Memory B cell (primary cell): ENCODE data around the gene CKAP2L.

ENCODE experiments used
- ATAC-seq: fragments of 150-1000 bp; cut with Tn5 transposase; 2 replicates; pipeline ENCODE4 v1.10.0; 2021; ENCODE audit warnings: low read depth, mild to moderate bottlenecking, moderate library complexity
- DNase-seq, 2 donors: peaks; one replicate each; pipeline ENCODE4 v3.0.0; 2022; ENCODE audit warnings: low spot score in 2 of 2
- H3K27ac Mint-ChIP-seq: one replicate; pipeline ENCODE4 v1.8.0; 2022; ENCODE audit warnings: mild to moderate bottlenecking, moderate library complexity, mixed read lengths
- H3K27me3 Mint-ChIP-seq: one replicate; pipeline ENCODE4 v1.8.0; 2022; ENCODE audit warnings: mixed read lengths
- H3K36me3 Mint-ChIP-seq: one replicate; pipeline ENCODE4 v1.8.0; 2022; ENCODE audit warnings: mild to moderate bottlenecking, mixed read lengths
- H3K4me1 Mint-ChIP-seq: one replicate; pipeline ENCODE4 v1.8.0; 2022; ENCODE audit warnings: mixed read lengths
- H3K4me3 Mint-ChIP-seq: one replicate; pipeline ENCODE4 v1.8.0; 2022; ENCODE audit warnings: mild to moderate bottlenecking, moderate library complexity, mixed read lengths
- H3K9me3 Mint-ChIP-seq: one replicate; pipeline ENCODE4 v1.8.0; 2022; ENCODE audit warnings: mixed read lengths

CKAP2L gene

DNA sequence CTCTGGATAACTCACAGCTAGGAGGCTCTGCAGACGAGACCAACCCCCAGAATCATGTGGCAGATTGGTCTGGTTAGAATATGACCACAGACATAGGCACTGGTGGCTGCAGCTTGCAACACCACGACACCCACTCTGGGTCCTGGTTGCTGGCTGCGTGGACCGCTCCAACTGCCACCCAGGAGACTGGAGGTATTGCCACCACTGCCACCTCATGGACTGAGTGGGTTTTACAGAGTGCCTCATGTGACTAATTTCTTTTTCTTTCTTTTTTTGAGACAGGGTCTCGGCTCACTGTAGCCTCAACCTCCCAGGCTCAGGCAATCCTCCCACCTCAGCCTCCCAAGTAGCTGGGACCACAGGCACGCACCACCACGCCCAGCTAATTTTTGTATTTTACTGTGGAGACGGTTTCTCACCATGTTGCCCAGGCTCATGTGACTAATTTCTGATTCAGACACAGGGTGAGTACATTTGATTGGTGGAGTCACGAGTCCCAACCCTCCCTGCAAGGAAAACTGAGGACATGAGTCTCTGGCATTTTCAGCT is 73.5 kb downstream of the CKAP2L start:
- ATAC-seq (peak; percentile 87), DNase-seq (peak; percentile 43 to 48)
- peak overlapping the region; percentile 79 for H3K4me3 Mint-ChIP-seq
- peaks cover 17% of the 10 kb centered on the region for H3K4me1 Mint-ChIP-seq
- peak overlapping the region; percentile 63 for H3K27ac Mint-ChIP-seq
- no peaks in the 10 kb centered on the region for H3K9me3 Mint-ChIP-seq
- no peaks in the 10 kb centered on the region for H3K27me3 Mint-ChIP-seq
- no peaks in the 10 kb centered on the region for H3K36me3 Mint-ChIP-seq

DNA sequence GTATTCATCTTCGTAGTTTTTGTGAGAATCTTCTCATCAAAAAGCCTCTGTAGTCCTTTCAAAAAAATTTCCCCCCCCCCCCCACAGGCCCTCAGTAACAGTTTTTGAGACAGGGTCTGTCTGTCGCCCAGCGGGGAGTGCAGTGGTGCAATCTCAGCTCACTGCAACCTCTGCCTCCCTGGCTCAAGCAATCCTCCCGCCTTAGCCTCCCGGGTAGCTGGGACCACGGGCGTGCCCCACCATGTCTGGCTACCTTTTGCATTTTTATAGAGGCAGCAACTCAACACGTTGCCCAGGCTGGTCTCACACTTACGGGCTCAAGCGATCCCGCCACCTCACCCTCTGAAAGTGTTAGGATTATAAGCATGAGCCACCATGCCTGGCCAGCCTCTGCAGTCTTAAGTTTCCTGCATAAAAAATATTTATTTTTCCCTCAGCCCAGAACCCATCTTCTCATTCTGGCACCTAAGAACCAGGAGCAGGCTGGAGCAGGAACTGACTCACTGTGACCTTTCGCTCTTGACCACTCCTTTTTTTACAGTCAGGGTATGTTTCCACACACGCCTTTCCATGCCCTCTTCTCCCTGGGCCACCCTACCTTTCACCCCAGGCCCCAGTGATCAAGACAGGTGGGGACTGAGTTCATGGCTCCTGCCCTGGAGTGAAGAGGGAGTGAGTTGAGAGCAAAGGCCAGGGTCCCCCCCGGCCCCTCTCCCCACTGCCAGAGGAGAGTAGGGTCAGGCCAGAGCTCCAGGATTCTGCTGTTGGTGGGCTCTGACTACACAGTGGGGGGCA is 76.1 kb downstream of the CKAP2L start:
- no peaks in the 10 kb centered on the region for H3K36me3 Mint-ChIP-seq
- H3K4me1 Mint-ChIP-seq: peaks cover 24% of the 10 kb centered on the region
- H3K27me3 Mint-ChIP-seq: no peaks in the 10 kb centered on the region
- DNase-seq (no peak), ATAC-seq (no peak)
- no peak overlapping the region for H3K27ac Mint-ChIP-seq
- H3K9me3 Mint-ChIP-seq: no peaks in the 10 kb centered on the region
- no peak overlapping the region for H3K4me3 Mint-ChIP-seq

- no peaks in the 10 kb centered on the region for H3K27me3 Mint-ChIP-seq
- DNase-seq: no peak
- H3K4me3 Mint-ChIP-seq: no peak overlapping the region
- no peaks in the 10 kb centered on the region for H3K36me3 Mint-ChIP-seq
- no peak overlapping the region for H3K27ac Mint-ChIP-seq
- H3K4me1 Mint-ChIP-seq: peaks cover 18% of the 10 kb centered on the region
- no peak for ATAC-seq
- H3K9me3 Mint-ChIP-seq: no peaks in the 10 kb centered on the region
These were observed 76.9 kb downstream of the CKAP2L start for GRCh38 chr2:112687522-112687921.
